Ovary (tissue), 3 donors: ENCODE results near the gene FBXL7.

Experiments used
- EP300 ChIP-seq: sonication (generic); formaldehyde crosslinking; IDR thresholded peaks from one replicate; pipeline ENCODE4 v1.6.1; 2017; ENCODE audit warnings: antibody characterized with exemption
- TF ChIP-seq, protein P1 (sequence below), 3 donors: fragments of 450-650 bp in 2 of 3; fragments of 200-600 bp in 1 of 3; IDR thresholded peaks; one replicate each; pipeline versions ENCODE4 v1.5.1 to v1.8.0; 2016 to 2022; ENCODE audit warnings: antibody characterized with exemption in 3 of 3, mild to moderate bottlenecking in 1 of 3
- donor health status: DM: no; HTN: no; CAD: no.

- TF ChIP-seq, protein P1, sequence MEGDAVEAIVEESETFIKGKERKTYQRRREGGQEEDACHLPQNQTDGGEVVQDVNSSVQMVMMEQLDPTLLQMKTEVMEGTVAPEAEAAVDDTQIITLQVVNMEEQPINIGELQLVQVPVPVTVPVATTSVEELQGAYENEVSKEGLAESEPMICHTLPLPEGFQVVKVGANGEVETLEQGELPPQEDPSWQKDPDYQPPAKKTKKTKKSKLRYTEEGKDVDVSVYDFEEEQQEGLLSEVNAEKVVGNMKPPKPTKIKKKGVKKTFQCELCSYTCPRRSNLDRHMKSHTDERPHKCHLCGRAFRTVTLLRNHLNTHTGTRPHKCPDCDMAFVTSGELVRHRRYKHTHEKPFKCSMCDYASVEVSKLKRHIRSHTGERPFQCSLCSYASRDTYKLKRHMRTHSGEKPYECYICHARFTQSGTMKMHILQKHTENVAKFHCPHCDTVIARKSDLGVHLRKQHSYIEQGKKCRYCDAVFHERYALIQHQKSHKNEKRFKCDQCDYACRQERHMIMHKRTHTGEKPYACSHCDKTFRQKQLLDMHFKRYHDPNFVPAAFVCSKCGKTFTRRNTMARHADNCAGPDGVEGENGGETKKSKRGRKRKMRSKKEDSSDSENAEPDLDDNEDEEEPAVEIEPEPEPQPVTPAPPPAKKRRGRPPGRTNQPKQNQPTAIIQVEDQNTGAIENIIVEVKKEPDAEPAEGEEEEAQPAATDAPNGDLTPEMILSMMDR (IDR thresholded peaks at IDR 0.05), result no peak
- no peak for TF ChIP-seq EP300
Measured at GRCh38 chr5:15844871-15845270, 344.9 kb downstream of the FBXL7 start.
